Lung (tissue), 12 donors: ENCODE results near the gene WNT9B. TPM values are rescaled to one million over a fixed set of nuclear protein-coding genes. Genes with fewer than 3 reads are reported as not detected.

Experiments used
- ATAC-seq: fragments of 200-7000 bp; cut with Tn5 transposase; one replicate; pipeline ENCODE4 v1.9.1; 2020; ENCODE audit warnings: moderate number of reproducible peaks; ENCODE audit not compliant: insufficient read depth, low FRiP score
- DNase-seq, 3 donors: peaks; one replicate each; pipeline ENCODE4 v3.0.0-alpha.2; 2013 to 2017
- H3K27ac ChIP-seq, 2 donors: one replicate each; pipeline ENCODE4 v1.5.1; 2013; ENCODE audit warnings: mild to moderate bottlenecking in 2 of 2, moderate library complexity in 2 of 2, control low read depth in 1 of 2, inconsistent platforms in 1 of 2, low read depth in 1 of 2, low read length in 1 of 2
- H3K27me3 ChIP-seq, 3 donors: one replicate each; pipeline ENCODE4 v1.5.1; 2013; ENCODE audit warnings: low read length in 2 of 3; ENCODE audit not compliant: control insufficient read depth in 3 of 3, insufficient read depth in 3 of 3
- H3K36me3 ChIP-seq, 4 donors: one replicate each; pipeline ENCODE4 v1.5.1; 2013; ENCODE audit warnings: low read length in 4 of 4, mild to moderate bottlenecking in 1 of 4, moderate library complexity in 1 of 4; ENCODE audit not compliant: control insufficient read depth in 4 of 4, insufficient read depth in 4 of 4
- H3K4me1 ChIP-seq, 5 donors: one replicate each; pipeline ENCODE4 v1.5.1; 2013; ENCODE audit warnings: low read length in 5 of 5, mild to moderate bottlenecking in 2 of 5, moderate library complexity in 1 of 5; ENCODE audit not compliant: control insufficient read depth in 5 of 5, insufficient read depth in 5 of 5
- H3K4me3 ChIP-seq: one replicate; pipeline ENCODE4 v1.5.1; 2013; ENCODE audit warnings: mild to moderate bottlenecking, control low read depth, moderate library complexity
- H3K9ac ChIP-seq, 2 donors: one replicate each; pipeline ENCODE4 v1.5.1; 2013; ENCODE audit warnings: low read length in 2 of 2, control low read depth in 1 of 2; ENCODE audit not compliant: insufficient read depth in 1 of 2
- H3K9me3 ChIP-seq, 4 donors: one replicate each; pipeline ENCODE4 v1.5.1; 2013; ENCODE audit warnings: low read length in 3 of 4, mild to moderate bottlenecking in 1 of 4, moderate library complexity in 1 of 4; ENCODE audit not compliant: control insufficient read depth in 4 of 4, insufficient read depth in 3 of 4
- WGBS, 2 donors: extraction: QIAGEN DNeasy Blood & Tissue Kit; methylation state at CpG; one replicate each; pipeline ENCODE4 v1.1.7; 2013; 5-methylcytosine and 5-hydroxymethylcytosine counted together
- polyA plus RNA-seq, 2 donors: library from polyadenylated mRNA; stranded (reverse); fragments of 200-250 nt; gene quantifications; one replicate each; pipeline ENCODE4 v1.2.1, GENCODE V29; 2013
- total RNA-seq, 2 donors: library from RNA; depleted of rRNA in 1 of 2; stranded (reverse); fragments of >200 nt in 1 of 2; gene quantifications; one replicate each; pipeline ENCODE4 v1.2.1, GENCODE V29; 2014 to 2021
- TF ChIP-seq, protein P1 (sequence below): IDR thresholded peaks from 2 replicates; pipeline ENCODE4 v1.5.1; 2012; ENCODE audit warnings: mild to moderate bottlenecking; ENCODE audit errors: control extremely low read depth, extremely low read depth
- donor health status: control.
- donor health status: control.
- donor health status: Bipolar disorder and iron deficiency.
- donor health status: healthy.
- donor health status: DM: yes; HTN: yes; CAD: no.

The WNT9B gene
- total and polyA plus RNA-seq, 4 donors, result 0.11 to 0.33 (median 0.17) TPM

DNA sequence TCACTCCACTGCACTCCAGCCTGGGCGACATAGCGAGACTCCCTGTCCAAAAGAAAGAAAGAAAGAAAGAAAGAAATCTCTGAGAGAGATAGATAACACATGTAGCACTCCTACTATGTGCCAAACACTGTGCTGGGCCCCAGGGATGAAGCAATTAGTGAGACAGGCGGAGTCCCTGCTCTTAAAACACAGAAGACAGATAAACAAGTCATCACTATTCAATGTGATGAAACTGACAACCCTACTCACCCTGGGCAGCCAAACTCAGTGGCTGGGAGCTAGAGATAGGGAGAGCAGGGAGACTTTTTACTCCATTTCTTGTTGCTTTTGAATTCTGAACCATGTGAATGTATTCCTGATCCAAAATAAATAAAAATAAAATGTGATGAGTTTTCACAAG, 36.3 kb downstream of the WNT9B start:
- TF ChIP-seq, protein P1, sequence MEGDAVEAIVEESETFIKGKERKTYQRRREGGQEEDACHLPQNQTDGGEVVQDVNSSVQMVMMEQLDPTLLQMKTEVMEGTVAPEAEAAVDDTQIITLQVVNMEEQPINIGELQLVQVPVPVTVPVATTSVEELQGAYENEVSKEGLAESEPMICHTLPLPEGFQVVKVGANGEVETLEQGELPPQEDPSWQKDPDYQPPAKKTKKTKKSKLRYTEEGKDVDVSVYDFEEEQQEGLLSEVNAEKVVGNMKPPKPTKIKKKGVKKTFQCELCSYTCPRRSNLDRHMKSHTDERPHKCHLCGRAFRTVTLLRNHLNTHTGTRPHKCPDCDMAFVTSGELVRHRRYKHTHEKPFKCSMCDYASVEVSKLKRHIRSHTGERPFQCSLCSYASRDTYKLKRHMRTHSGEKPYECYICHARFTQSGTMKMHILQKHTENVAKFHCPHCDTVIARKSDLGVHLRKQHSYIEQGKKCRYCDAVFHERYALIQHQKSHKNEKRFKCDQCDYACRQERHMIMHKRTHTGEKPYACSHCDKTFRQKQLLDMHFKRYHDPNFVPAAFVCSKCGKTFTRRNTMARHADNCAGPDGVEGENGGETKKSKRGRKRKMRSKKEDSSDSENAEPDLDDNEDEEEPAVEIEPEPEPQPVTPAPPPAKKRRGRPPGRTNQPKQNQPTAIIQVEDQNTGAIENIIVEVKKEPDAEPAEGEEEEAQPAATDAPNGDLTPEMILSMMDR, result no peak
- no peak overlapping the region for H3K9ac ChIP-seq

DNA sequence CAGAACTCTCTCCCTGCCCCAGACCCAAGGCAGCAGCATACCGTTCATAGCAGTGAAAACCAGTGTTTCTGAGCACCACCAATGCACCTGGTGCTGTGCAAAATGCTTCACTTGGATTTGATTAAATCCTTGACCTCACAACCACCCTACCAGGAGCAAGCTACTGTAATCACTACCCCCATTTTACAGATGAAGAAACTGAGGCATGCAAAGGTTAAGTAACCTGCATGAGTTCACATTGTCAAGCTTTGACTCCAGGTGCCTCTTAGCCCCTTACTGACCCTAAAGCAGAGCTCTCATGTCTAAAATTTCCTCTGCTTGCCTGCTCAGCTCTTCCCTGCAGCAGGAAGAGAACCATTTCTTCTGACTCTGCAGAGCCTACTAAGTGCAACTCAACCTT, 37.3 kb downstream of the WNT9B start:
- TF ChIP-seq, protein P1, result no peak
- Histone ChIP-seq H3K27me3 (peaks cover 0 to 4% (median 0%) of the 10 kb centered on the region in 3 donors), H3K36me3 (no peaks in the 10 kb centered on the region), H3K27ac (no peak overlapping the region), H3K9ac (no peak overlapping the region), H3K4me3 (no peak overlapping the region), H3K9me3 (no peaks in the 10 kb centered on the region), H3K4me1 (peaks cover 0 to 19% (median 2%) of the 10 kb centered on the region in 5 donors)
- no peak for ATAC-seq
- DNase-seq, result no peak
- WGBS, 2 donors, result 87 to 100% methylated on average over 1 of the region's 1 CpG

More for the DNA sequence above, 36.3 kb downstream of the WNT9B start:
- no peak overlapping the region for H3K27ac ChIP-seq
- ATAC-seq, result no peak
- no peaks in the 10 kb centered on the region for H3K36me3 ChIP-seq
- no peak overlapping the region for H3K4me3 ChIP-seq
- WGBS, 2 donors, result 89 to 93% methylated on average over 3 of the region's 3 CpGs
- no peak for DNase-seq
- H3K9me3 ChIP-seq, result no peaks in the 10 kb centered on the region
- H3K27me3 ChIP-seq, result peaks cover 0 to 4% (median 0%) of the 10 kb centered on the region in 3 donors
- peaks cover 0 to 21% (median 2%) of the 10 kb centered on the region in 5 donors for H3K4me1 ChIP-seq

DNA sequence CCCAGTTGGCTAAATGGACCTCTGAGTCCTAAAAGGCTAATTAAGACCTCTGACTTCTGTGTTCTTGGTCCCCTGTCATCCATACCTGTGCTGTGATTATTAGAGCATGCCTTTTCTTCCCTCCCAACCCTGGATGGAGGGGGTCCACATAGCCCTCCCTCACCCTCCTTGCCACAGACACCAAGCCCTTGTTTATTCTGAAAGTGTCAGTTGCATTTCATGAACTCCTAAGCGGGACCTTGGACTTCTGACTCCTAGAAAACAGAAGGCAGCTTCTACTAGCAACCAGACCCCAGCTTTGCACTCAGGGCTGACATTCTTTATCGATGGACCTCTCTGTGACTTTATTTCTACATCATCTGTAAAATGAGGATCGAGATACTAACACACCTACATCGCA, 38.1 kb downstream of the WNT9B start:
- DNase-seq, result no peak
- Histone ChIP-seq H3K4me1 (peaks cover 0 to 18% (median under 1%) of the 10 kb centered on the region in 5 donors), H3K9ac (no peak overlapping the region), H3K9me3 (no peaks in the 10 kb centered on the region), H3K4me3 (no peak overlapping the region), H3K36me3 (no peaks in the 10 kb centered on the region), H3K27me3 (peaks cover 0 to 4% (median 0%) of the 10 kb centered on the region in 3 donors), H3K27ac (no peak overlapping the region)
- no peak for ATAC-seq
- WGBS, 2 donors, result 81 to 91% methylated on average over 4 of the region's 4 CpGs
- TF ChIP-seq, protein P1, result no peak

DNA sequence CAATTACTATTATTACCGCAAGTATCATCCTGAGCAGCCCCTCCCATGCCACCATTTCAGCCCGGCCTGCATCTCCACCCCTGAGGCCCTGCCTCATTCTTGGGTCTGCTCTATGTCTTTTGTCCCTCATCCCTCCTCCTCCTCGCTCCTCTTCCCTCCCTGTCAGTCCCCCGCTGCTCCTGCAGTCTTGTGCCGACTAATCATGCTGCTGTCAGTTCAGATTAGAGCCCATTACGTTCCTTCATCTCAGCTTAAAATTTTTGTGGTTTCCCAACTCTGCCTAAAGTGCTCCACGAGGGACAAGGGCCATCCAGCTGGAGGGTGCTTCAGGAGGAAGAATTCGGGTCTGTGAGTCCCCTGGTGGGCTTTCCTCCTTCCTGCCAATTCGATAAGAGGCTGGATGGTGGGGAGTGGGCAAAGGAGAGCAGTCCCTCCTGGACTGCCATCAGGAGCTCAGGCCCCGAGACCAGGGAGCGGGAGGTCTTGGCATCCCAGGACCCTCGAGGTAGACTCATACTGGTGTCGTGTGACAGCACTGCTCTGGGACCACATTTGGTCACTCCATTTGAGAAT, 38.7 kb downstream of the WNT9B start:
- TF ChIP-seq, protein P1, result no peak
- no peak for ATAC-seq
- Histone ChIP-seq H3K36me3 (no peaks in the 10 kb centered on the region), H3K27ac (no peak overlapping the region), H3K4me1 (peaks cover 0 to 24% (median 2%) of the 10 kb centered on the region in 5 donors), H3K9ac (no peak overlapping the region), H3K27me3 (peaks cover 0 to 4% (median 0%) of the 10 kb centered on the region in 3 donors), H3K9me3 (no peaks in the 10 kb centered on the region), H3K4me3 (no peak overlapping the region)
- WGBS, 2 donors, result 65 to 75% methylated on average over 13 of the region's 13 CpGs
- DNase-seq, result no peak
